PC-3 (cell line): ENCODE data around the gene TTLL10. TPM values are rescaled to one million over a fixed set of nuclear protein-coding genes. Genes with fewer than 3 reads are reported as not detected.
A peak's percentile ranks its signal among the peaks of the same experiment; 100 is the strongest.

Experiments used
- ATAC-seq: fragments of 200-7000 bp; cut with Tn5 transposase; 2 replicates; pipeline ENCODE4 v1.9.1; 2020; ENCODE audit warnings: mild to moderate bottlenecking, moderate library complexity
- BruUV-seq: library from RNA; stranded (reverse); fragments of 400-500 nt; replicated peaks from 2 replicates; lab custom pipeline; 2021; lab: Mats Ljungman, UMichigan
- CTCF ChIA-PET: fragments of 300-600 bp; sonication (Branson Sonifier 250); formaldehyde crosslinking; loops from one replicate; lab custom pipeline; 2022; ENCODE audit warnings: antibody characterized with exemption; lab: Charles Lee
- POLR2A ChIA-PET: fragments of 300-600 bp; sonication (Branson Sonifier 250); formaldehyde crosslinking; loops from one replicate; lab custom pipeline; 2022; ENCODE audit warnings: antibody characterized with exemption; ENCODE audit not compliant: unreplicated experiment; lab: Charles Lee
- DNase-seq: peaks from one replicate; pipeline ENCODE4 v3.0.0-alpha.2; 2015
- H2AFZ ChIP-seq: fragments of 300-600 bp; sonication (generic); 2 replicates; pipeline ENCODE4 v1.6.0; 2016; ENCODE audit warnings: antibody characterized with exemption, low read length
- H3F3A ChIP-seq: fragments of 300-600 bp; sonication (generic); one replicate; pipeline ENCODE4 v1.6.0; 2017; ENCODE audit warnings: antibody characterized with exemption, low read length, control low read depth, mild to moderate bottlenecking; ENCODE audit not compliant: unreplicated experiment
- H3K27ac ChIP-seq: fragments of 300-600 bp; sonication (generic); 2 replicates; pipeline ENCODE4 v1.5.1; 2016; ENCODE audit warnings: mild to moderate bottlenecking, low read length
- H3K27me3 ChIP-seq: fragments of 300-600 bp; sonication (generic); 2 replicates; pipeline ENCODE4 v1.6.1; 2016; ENCODE audit warnings: low read length, mixed read lengths
- H3K36me3 ChIP-seq: fragments of 300-600 bp; sonication (generic); 2 replicates; pipeline ENCODE4 v1.6.1; 2016; ENCODE audit warnings: low read depth, mixed run types, low read length, mixed read lengths
- H3K4me1 ChIP-seq: fragments of 300-600 bp; sonication (generic); 2 replicates; pipeline ENCODE4 v1.5.1; 2016; ENCODE audit warnings: low read length; ENCODE audit not compliant: insufficient read depth
- H3K4me2 ChIP-seq: fragments of 300-600 bp; sonication (generic); 2 replicates; pipeline ENCODE4 v1.6.0; 2016; ENCODE audit warnings: low read length
- H3K4me3 ChIP-seq: fragments of 300-600 bp; sonication (generic); 2 replicates; pipeline ENCODE4 v1.5.1; 2016; ENCODE audit warnings: mild to moderate bottlenecking, low read length, mixed read lengths
- H3K79me2 ChIP-seq: fragments of 300-600 bp; sonication (generic); 2 replicates; pipeline ENCODE4 v1.6.1; 2017; ENCODE audit warnings: low read length, mixed read lengths
- H3K9ac ChIP-seq: fragments of 300-600 bp; sonication (generic); 2 replicates; pipeline ENCODE4 v1.6.0; 2016; ENCODE audit warnings: mild to moderate bottlenecking, low read length
- H3K9me2 ChIP-seq: fragments of 300-600 bp; sonication (generic); replicated peaks from 2 replicates; pipeline ENCODE4 v1.6.1; 2016; ENCODE audit warnings: mixed run types, low read length, mixed read lengths
- H3K9me3 ChIP-seq: fragments of 300-600 bp; sonication (generic); 2 replicates; pipeline ENCODE4 v1.6.1; 2016; ENCODE audit warnings: low read length, mixed read lengths
- H4K20me1 ChIP-seq: fragments of 300-600 bp; sonication (generic); 2 replicates; pipeline ENCODE4 v1.6.1; 2016; ENCODE audit warnings: low read length, mixed read lengths
- CTCF ChIP-seq: fragments of 300-600 bp; sonication (generic); conservative IDR thresholded peaks from 2 replicates; pipeline ENCODE4 v1.5.1; 2017; ENCODE audit warnings: antibody characterized with exemption, low read depth, mild to moderate bottlenecking, low read length
- EZH2 ChIP-seq: fragments of 300-600 bp; sonication (generic); IDR thresholded peaks from one replicate; pipeline ENCODE4 v1.6.1; 2017; ENCODE audit warnings: antibody characterized with exemption, mild to moderate bottlenecking, low read length; ENCODE audit not compliant: unreplicated experiment
- EZH2phosphoT487 ChIP-seq: fragments of 300-600 bp; sonication (generic); IDR thresholded peaks from 2 replicates; pipeline ENCODE4 v1.6.1; 2018; ENCODE audit warnings: mild to moderate bottlenecking, antibody characterized with exemption, low read length, borderline replicate concordance
- intact Hi-C: fragments of 100-400 bp; cut with micrococcal nuclease; formaldehyde crosslinking; loops from 2 replicates; pipeline ENCODE4 v1.9.0; 2023
- total RNA-seq: library from RNA; depleted of rRNA; stranded (reverse); fragments of >200 nt; gene quantifications from 2 replicates; pipeline ENCODE4 v1.2.3, GENCODE V29; 2014

The TTLL10 gene
- total RNA-seq, 1 experiment from 2014 or later: 0.36 TPM

GRCh38 chr1:1165485-1165884, 8.2 kb upstream of the TTLL10 start:
- Histone ChIP-seq H4K20me1 (peaks cover 42% of the 10 kb centered on the region), H3K4me2 (peak overlapping the region; percentile 82), H3K4me3 (peak overlapping the region; percentile 90), H3K9me2 (no peaks in the 10 kb centered on the region), H3K9me3 (no peaks in the 10 kb centered on the region), H3K36me3 (no peaks in the 10 kb centered on the region; the same call in 1 of the 2 replicates), H3K79me2 (peaks cover 73% of the 10 kb centered on the region), H3K27ac (peak overlapping the region; percentile 73), H3K27me3 (no peaks in the 10 kb centered on the region), H2AFZ (no peak overlapping the region), H3K9ac (peak overlapping the region; percentile 77), H3K4me1 (peaks cover 17% of the 10 kb centered on the region), H3F3A (no peaks in the 10 kb centered on the region)
- intact Hi-C loops: loop anchor here (2.0 kb wide), 2 partner anchors 43 to 65 kb away; no protein-coding TSS in a partner anchor
- no TSS peak for BruUV-seq
- DNase-seq (peak; percentile 46), ATAC-seq (peak; percentile 1)
- TF ChIP-seq EZH2: no peak
- TF ChIP-seq CTCF: no peak
- no peak for TF ChIP-seq EZH2phosphoT487
- POLR2A ChIA-PET: no interaction called here
- CTCF ChIA-PET: interaction anchor here (2.8 kb wide), 1 partner anchor 43 kb away, joined by 16 read pairs; no protein-coding TSS in a partner anchor

- ChIA-PET POLR2A (no interaction called here), CTCF (interaction anchor here (2.8 kb wide), 1 partner anchor 44 kb away, joined by 16 read pairs; no protein-coding TSS in a partner anchor)
Measured at GRCh38 chr1:1165900-1166421, 7.7 kb upstream of the TTLL10 start.

More at GRCh38 chr1:1165900-1166421, 7.7 kb upstream of the TTLL10 start:
- peaks cover 17% of the 10 kb centered on the region for H3K4me1 ChIP-seq
- peak overlapping the region; percentile 77 for H3K9ac ChIP-seq
- no peaks in the 10 kb centered on the region for H3K9me3 ChIP-seq
- intact Hi-C loops: loop anchor here (2.0 kb wide), 2 partner anchors 43 to 65 kb away; no protein-coding TSS in a partner anchor
- H3F3A ChIP-seq: no peaks in the 10 kb centered on the region
- peaks cover 73% of the 10 kb centered on the region for H3K79me2 ChIP-seq
- no peak overlapping the region for H2AFZ ChIP-seq
- peak overlapping the region; percentile 90 for H3K4me3 ChIP-seq
- DNase-seq: peak; percentile 31
- peak overlapping the region; percentile 73 for H3K27ac ChIP-seq
- no peaks in the 10 kb centered on the region; the same call in 1 of the 2 replicates for H3K36me3 ChIP-seq
- peak; percentile 5 for ATAC-seq
- BruUV-seq: no TSS peak
- TF ChIP-seq EZH2phosphoT487 (no peak), CTCF (no peak), EZH2 (no peak)
- peak overlapping the region; percentile 82 for H3K4me2 ChIP-seq
- H3K27me3 ChIP-seq: no peaks in the 10 kb centered on the region
- H3K9me2 ChIP-seq: no peaks in the 10 kb centered on the region
- peaks cover 44% of the 10 kb centered on the region for H4K20me1 ChIP-seq
